Stimulated activated CD8-positive, alpha-beta memory T cell treated with anti-CD3 and anti-CD28 coated beads, Interleukin-4, amount 100 ng/mL, for 4 hours (primary cell): Measurements from ENCODE around the gene LDB1.
A peak's percentile ranks its signal among the peaks of the same experiment; 100 is the strongest.

Source experiments
- DNase-seq, 2 donors: peaks; one replicate each; pipeline ENCODE4 v3.0.0-alpha.2; 2020; ENCODE audit warnings: low read depth in 2 of 2, low spot score in 1 of 2

The LDB1 gene

GRCh38 chr10:102139281-102140110 lies 19.3 kb upstream of the LDB1 start:
- no peak for DNase-seq

- no peak for DNase-seq
These were observed 15.9 kb upstream of the LDB1 start for GRCh38 chr10:102135956-102136526.

- DNase-seq, result no peak
These were observed 14.2 kb upstream of the LDB1 start for GRCh38 chr10:102134416-102134815.

- DNase-seq, result peak; percentile 42 to 52
These were observed 13.4 kb upstream of the LDB1 start for GRCh38 chr10:102133373-102134195.

GRCh38 chr10:102132563-102133372 lies 12.6 kb upstream of the LDB1 start, which contains the start of gene PPRC1:
PPRC1 (plus strand) TSS chr10:102133040; CDS start chr10:102133069, 29 bp downstream.
- peak; percentile 89 to 96 for DNase-seq

GRCh38 chr10:102132193-102132562 lies 12.0 kb upstream of the LDB1 start:
- no peak for DNase-seq

- no peak for DNase-seq
These were observed 11.4 kb upstream of the LDB1 start for GRCh38 chr10:102131286-102132170.

- no peak for DNase-seq
These were observed 3.1 kb upstream of the LDB1 start for GRCh38 chr10:102123223-102123622.

GRCh38 chr10:102122450-102122849 lies 2.3 kb upstream of the LDB1 start:
- DNase-seq, result no peak

GRCh38 chr10:102121739-102122372 lies 1.7 kb upstream of the LDB1 start:
- no peak for DNase-seq

GRCh38 chr10:102120991-102121738 lies 997 bp upstream of the LDB1 start:
- DNase-seq, result no peak

- DNase-seq, result no peak
These were observed 589 bp downstream of the LDB1 start for GRCh38 chr10:102119417-102120141.

GRCh38 chr10:102118867-102119266 lies 1.3 kb downstream of the LDB1 start:
- no peak for DNase-seq

- DNase-seq, result no peak
These were observed 2.6 kb downstream of the LDB1 start for GRCh38 chr10:102117391-102118159.

GRCh38 chr10:102116656-102117055 lies 3.5 kb downstream of the LDB1 start:
- no peak for DNase-seq

GRCh38 chr10:102115775-102116174 lies 4.4 kb downstream of the LDB1 start:
- no peak for DNase-seq

GRCh38 chr10:102114861-102115618 lies 5.1 kb downstream of the LDB1 start:
- DNase-seq, result peak; percentile 60 to 68
